Lung (tissue), 12 donors: ENCODE measurements around the gene C19orf47. TPM values are rescaled to one million over a fixed set of nuclear protein-coding genes. Genes with fewer than 3 reads are reported as not detected.

ENCODE experiments used
- ATAC-seq: fragments of 200-7000 bp; cut with Tn5 transposase; one replicate; pipeline ENCODE4 v1.9.1; 2020; ENCODE audit warnings: moderate number of reproducible peaks; ENCODE audit not compliant: insufficient read depth, low FRiP score
- DNase-seq, 3 donors: peaks; one replicate each; pipeline ENCODE4 v3.0.0-alpha.2; 2013 to 2017
- H3K27ac ChIP-seq, 2 donors: one replicate each; pipeline ENCODE4 v1.5.1; 2013; ENCODE audit warnings: mild to moderate bottlenecking in 2 of 2, moderate library complexity in 2 of 2, control low read depth in 1 of 2, inconsistent platforms in 1 of 2, low read depth in 1 of 2, low read length in 1 of 2
- H3K27me3 ChIP-seq, 3 donors: one replicate each; pipeline ENCODE4 v1.5.1; 2013; ENCODE audit warnings: low read length in 2 of 3; ENCODE audit not compliant: control insufficient read depth in 3 of 3, insufficient read depth in 3 of 3
- H3K36me3 ChIP-seq, 4 donors: one replicate each; pipeline ENCODE4 v1.5.1; 2013; ENCODE audit warnings: low read length in 4 of 4, mild to moderate bottlenecking in 1 of 4, moderate library complexity in 1 of 4; ENCODE audit not compliant: control insufficient read depth in 4 of 4, insufficient read depth in 4 of 4
- H3K4me1 ChIP-seq, 5 donors: one replicate each; pipeline ENCODE4 v1.5.1; 2013; ENCODE audit warnings: low read length in 5 of 5, mild to moderate bottlenecking in 2 of 5, moderate library complexity in 1 of 5; ENCODE audit not compliant: control insufficient read depth in 5 of 5, insufficient read depth in 5 of 5
- H3K4me3 ChIP-seq: one replicate; pipeline ENCODE4 v1.5.1; 2013; ENCODE audit warnings: mild to moderate bottlenecking, control low read depth, moderate library complexity
- H3K9ac ChIP-seq, 2 donors: one replicate each; pipeline ENCODE4 v1.5.1; 2013; ENCODE audit warnings: low read length in 2 of 2, control low read depth in 1 of 2; ENCODE audit not compliant: insufficient read depth in 1 of 2
- H3K9me3 ChIP-seq, 4 donors: one replicate each; pipeline ENCODE4 v1.5.1; 2013; ENCODE audit warnings: low read length in 3 of 4, mild to moderate bottlenecking in 1 of 4, moderate library complexity in 1 of 4; ENCODE audit not compliant: control insufficient read depth in 4 of 4, insufficient read depth in 3 of 4
- WGBS, 2 donors: extraction: QIAGEN DNeasy Blood & Tissue Kit; methylation state at CpG; one replicate each; pipeline ENCODE4 v1.1.7; 2013; 5-methylcytosine and 5-hydroxymethylcytosine counted together
- polyA plus RNA-seq, 2 donors: library from polyadenylated mRNA; stranded (reverse); fragments of 200-250 nt; gene quantifications; one replicate each; pipeline ENCODE4 v1.2.1, GENCODE V29; 2013
- total RNA-seq, 2 donors: library from RNA; depleted of rRNA in 1 of 2; stranded (reverse); fragments of >200 nt in 1 of 2; gene quantifications; one replicate each; pipeline ENCODE4 v1.2.1, GENCODE V29; 2014 to 2021
- TF ChIP-seq, protein P1 (sequence below): IDR thresholded peaks from 2 replicates; pipeline ENCODE4 v1.5.1; 2012; ENCODE audit warnings: mild to moderate bottlenecking; ENCODE audit errors: control extremely low read depth, extremely low read depth
- donor health status: control.
- donor health status: control.
- donor health status: Bipolar disorder and iron deficiency.
- donor health status: healthy.
- donor health status: DM: yes; HTN: yes; CAD: no.

The C19orf47 gene
- total and polyA plus RNA-seq, 4 donors: 9.8 to 26.3 (median 14.9) TPM

DNA sequence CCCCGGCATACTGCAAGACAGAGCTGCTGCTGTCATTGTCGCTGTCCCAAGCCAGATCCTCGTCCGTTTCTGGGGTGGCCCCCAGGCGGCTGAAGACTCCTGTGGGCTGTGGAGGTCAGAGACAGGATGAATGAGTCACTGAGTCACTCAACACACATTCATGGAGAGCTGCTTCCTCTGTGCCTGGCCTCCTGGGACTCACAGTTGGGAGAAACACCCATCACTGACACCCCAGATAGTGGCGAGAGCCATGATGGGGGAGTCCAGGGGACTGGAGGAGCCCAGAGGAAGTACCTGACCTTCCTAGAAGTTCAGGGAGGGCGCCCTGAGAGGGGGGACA, 26.0 kb downstream of the C19orf47 start:
- Histone ChIP-seq H3K9ac (no peak overlapping the region), H3K27ac (no peak overlapping the region), H3K4me3 (no peak overlapping the region), H3K9me3 (no peaks in the 10 kb centered on the region), H3K27me3 (no peaks in the 10 kb centered on the region), H3K4me1 (no peaks in the 10 kb centered on the region), H3K36me3 (peaks cover 17 to 55% (median 27%) of the 10 kb centered on the region in 4 donors)
- DNase-seq (no peak), ATAC-seq (no peak)
- TF ChIP-seq, protein P1, sequence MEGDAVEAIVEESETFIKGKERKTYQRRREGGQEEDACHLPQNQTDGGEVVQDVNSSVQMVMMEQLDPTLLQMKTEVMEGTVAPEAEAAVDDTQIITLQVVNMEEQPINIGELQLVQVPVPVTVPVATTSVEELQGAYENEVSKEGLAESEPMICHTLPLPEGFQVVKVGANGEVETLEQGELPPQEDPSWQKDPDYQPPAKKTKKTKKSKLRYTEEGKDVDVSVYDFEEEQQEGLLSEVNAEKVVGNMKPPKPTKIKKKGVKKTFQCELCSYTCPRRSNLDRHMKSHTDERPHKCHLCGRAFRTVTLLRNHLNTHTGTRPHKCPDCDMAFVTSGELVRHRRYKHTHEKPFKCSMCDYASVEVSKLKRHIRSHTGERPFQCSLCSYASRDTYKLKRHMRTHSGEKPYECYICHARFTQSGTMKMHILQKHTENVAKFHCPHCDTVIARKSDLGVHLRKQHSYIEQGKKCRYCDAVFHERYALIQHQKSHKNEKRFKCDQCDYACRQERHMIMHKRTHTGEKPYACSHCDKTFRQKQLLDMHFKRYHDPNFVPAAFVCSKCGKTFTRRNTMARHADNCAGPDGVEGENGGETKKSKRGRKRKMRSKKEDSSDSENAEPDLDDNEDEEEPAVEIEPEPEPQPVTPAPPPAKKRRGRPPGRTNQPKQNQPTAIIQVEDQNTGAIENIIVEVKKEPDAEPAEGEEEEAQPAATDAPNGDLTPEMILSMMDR: no peak
- 92 to 95% methylated on average over 7 of the region's 7 CpGs for WGBS, 2 donors

DNA sequence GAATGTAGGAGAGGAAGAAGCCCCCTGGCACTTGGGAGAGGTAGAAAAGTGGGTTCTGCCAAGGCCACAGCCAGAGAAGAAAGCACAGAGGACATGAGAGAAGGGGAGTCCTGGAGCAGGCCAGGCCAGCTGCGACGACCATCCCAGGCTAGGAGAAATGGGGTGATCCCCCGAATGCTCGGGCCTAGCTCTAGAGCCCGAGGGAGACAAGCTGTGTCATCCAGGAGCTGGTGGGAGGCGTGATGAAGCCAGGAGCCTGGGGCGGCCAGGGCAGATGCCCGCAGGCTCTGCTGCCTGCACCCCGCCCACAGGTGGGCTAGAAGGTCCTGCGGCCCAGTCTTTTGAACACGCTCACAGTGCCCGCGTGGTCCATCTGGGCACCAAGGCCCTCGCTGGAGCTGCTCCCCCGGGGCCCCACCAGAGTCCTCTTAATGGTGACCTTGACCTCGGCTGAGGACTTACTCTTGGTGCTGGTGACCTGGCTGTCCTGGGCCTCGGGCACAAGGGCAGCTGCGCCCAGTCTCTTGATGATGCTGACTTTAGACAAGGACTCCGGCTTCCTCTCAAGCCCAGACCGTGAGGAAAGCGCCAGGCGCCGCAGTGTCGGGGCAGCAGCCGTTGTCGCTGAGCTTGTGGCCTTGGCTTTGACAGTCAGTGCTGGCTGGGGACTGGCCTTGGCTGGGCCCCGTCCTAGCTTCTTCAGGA, 26.5 kb downstream of the C19orf47 start:
- peaks cover 17 to 55% (median 26%) of the 10 kb centered on the region in 4 donors for H3K36me3 ChIP-seq
- H3K27ac ChIP-seq: no peak overlapping the region
- ATAC-seq: no peak
- TF ChIP-seq, protein P1: no peak
- WGBS, 2 donors: 95 to 98% methylated on average over 27 of the region's 27 CpGs
- no peaks in the 10 kb centered on the region for H3K9me3 ChIP-seq
- H3K27me3 ChIP-seq: no peaks in the 10 kb centered on the region
- no peak for DNase-seq
- H3K9ac ChIP-seq: no peak overlapping the region
- H3K4me3 ChIP-seq: no peak overlapping the region
- H3K4me1 ChIP-seq: no peaks in the 10 kb centered on the region

DNA sequence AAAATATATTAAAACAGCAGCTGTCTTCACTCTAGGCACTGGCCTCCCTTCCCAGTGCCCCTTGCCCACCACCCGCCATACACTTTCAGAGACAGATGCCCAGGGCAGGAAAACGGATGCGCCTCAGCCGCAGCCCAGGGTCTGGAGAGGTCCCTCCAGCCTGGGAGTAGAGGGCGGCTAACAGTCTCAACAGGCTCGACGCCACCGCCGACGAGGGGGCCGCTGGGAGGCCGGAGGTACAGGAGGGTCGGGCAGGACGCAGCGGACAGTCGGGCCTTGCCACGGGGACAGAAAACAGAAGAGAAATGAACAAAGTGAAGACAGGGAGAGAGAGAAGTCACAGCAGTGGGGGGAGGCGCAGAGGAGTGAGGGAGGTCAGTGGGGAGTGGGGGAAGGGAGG, 27.1 kb downstream of the C19orf47 start:
- Histone ChIP-seq H3K4me3 (no peak overlapping the region), H3K9ac (no peak overlapping the region), H3K4me1 (peaks cover 0 to 4% (median 0%) of the 10 kb centered on the region in 5 donors), H3K9me3 (no peaks in the 10 kb centered on the region), H3K27ac (no peak overlapping the region), H3K27me3 (no peaks in the 10 kb centered on the region), H3K36me3 (peaks cover 11 to 54% (median 24%) of the 10 kb centered on the region in 4 donors)
- DNase-seq: no peak
- TF ChIP-seq, protein P1: no peak
- WGBS, 2 donors: 97 to 98% methylated on average over 18 of the region's 18 CpGs
- no peak for ATAC-seq

DNA sequence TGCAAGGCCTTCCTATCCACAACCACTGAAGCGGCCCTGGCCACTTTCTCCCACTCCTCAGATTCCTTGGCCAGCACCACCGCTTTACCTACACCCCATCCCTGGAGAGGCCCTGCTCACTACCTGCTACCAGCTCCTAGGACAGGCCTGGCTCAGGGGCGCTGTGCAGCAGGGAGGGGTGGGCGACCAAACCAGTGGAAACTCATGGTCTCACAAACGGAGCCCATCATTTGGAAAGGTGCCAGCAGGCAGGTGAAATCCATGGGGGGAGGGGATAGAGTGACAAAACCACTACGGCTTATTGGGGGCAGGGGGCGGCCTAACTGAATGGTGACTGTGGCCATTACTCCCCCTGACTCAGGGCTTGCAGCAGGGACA, 27.6 kb downstream of the C19orf47 start:
- Histone ChIP-seq H3K27ac (no peak overlapping the region), H3K36me3 (peaks cover 11 to 49% (median 21%) of the 10 kb centered on the region in 4 donors), H3K4me1 (peaks cover 0 to 8% (median 0%) of the 10 kb centered on the region in 5 donors), H3K9ac (no peak overlapping the region), H3K9me3 (no peaks in the 10 kb centered on the region), H3K27me3 (no peaks in the 10 kb centered on the region), H3K4me3 (no peak overlapping the region)
- 92 to 95% methylated on average over 7 of the region's 7 CpGs for WGBS, 2 donors
- ATAC-seq: no peak
- no peak for DNase-seq
- TF ChIP-seq, protein P1: no peak
